GM23248 (cell line): Measurements from ENCODE around the gene UGT1A5. TPM values are rescaled to one million over a fixed set of nuclear protein-coding genes. Genes with fewer than 3 reads are reported as not detected.

Source experiments
- DNase-seq: peaks from one replicate; pipeline ENCODE4 v3.0.0-alpha.2; 2015
- H2AFZ ChIP-seq: fragments of 200-600 bp; sonication (generic); 2 replicates; pipeline ENCODE4 v1.6.1; 2016; ENCODE audit warnings: antibody characterized with exemption
- H3F3A ChIP-seq: fragments of 200-600 bp; sonication (generic); 2 replicates; pipeline ENCODE4 v1.6.1; 2016; ENCODE audit warnings: mild to moderate bottlenecking, antibody characterized with exemption, mixed run types; ENCODE audit not compliant: insufficient read depth
- H3K27ac ChIP-seq: fragments of 200-600 bp; sonication (generic); 2 replicates; pipeline ENCODE4 v1.5.1; 2016; ENCODE audit warnings: mild to moderate bottlenecking
- H3K27me3 ChIP-seq: fragments of 200-600 bp; sonication (generic); replicated peaks from 2 replicates; pipeline ENCODE4 v1.6.1; 2016; ENCODE audit warnings: mild to moderate bottlenecking; ENCODE audit not compliant: insufficient read depth
- H3K36me3 ChIP-seq: fragments of 200-600 bp; sonication (generic); 2 replicates; pipeline ENCODE4 v1.6.1; 2016; ENCODE audit warnings: low read depth, mild to moderate bottlenecking
- H3K4me1 ChIP-seq: fragments of 200-600 bp; sonication (generic); 2 replicates; pipeline ENCODE4 v1.6.1; 2016; ENCODE audit warnings: mild to moderate bottlenecking; ENCODE audit not compliant: insufficient read depth
- H3K4me2 ChIP-seq: fragments of 200-600 bp; sonication (generic); one replicate; pipeline ENCODE4 v1.6.1; 2016; ENCODE audit warnings: mild to moderate bottlenecking; ENCODE audit not compliant: unreplicated experiment
- H3K4me3 ChIP-seq: fragments of 200-600 bp; sonication (generic); 2 replicates; pipeline ENCODE4 v1.5.1; 2016; ENCODE audit warnings: mild to moderate bottlenecking
- H3K79me2 ChIP-seq: fragments of 200-600 bp; sonication (generic); 2 replicates; pipeline ENCODE4 v1.6.1; 2016; ENCODE audit warnings: mild to moderate bottlenecking; ENCODE audit not compliant: insufficient read depth
- H3K9ac ChIP-seq: fragments of 200-600 bp; sonication (generic); 2 replicates; pipeline ENCODE4 v1.6.1; 2016; ENCODE audit warnings: mild to moderate bottlenecking
- H3K9me2 ChIP-seq: fragments of 200-600 bp; sonication (generic); 2 replicates; pipeline ENCODE4 v1.6.1; 2016; ENCODE audit warnings: mixed run types, mild to moderate bottlenecking, moderate library complexity; ENCODE audit not compliant: insufficient read depth
- H3K9me3 ChIP-seq: fragments of 200-600 bp; sonication (generic); one replicate; pipeline ENCODE4 v1.6.1; 2017; ENCODE audit warnings: low read depth
- H4K20me1 ChIP-seq: fragments of 200-600 bp; sonication (generic); 2 replicates; pipeline ENCODE4 v1.6.0; 2016; ENCODE audit not compliant: insufficient read depth
- EZH2 ChIP-seq: fragments of 200-600 bp; sonication (generic); IDR thresholded peaks from 2 replicates; pipeline ENCODE4 v1.6.1; 2018; ENCODE audit warnings: antibody characterized with exemption, mild to moderate bottlenecking; ENCODE audit not compliant: insufficient read depth, poor library complexity, severe bottlenecking
- EZH2phosphoT487 ChIP-seq: fragments of 200-600 bp; sonication (generic); IDR thresholded peaks from 2 replicates; pipeline ENCODE4 v1.6.1; 2018; ENCODE audit warnings: antibody characterized with exemption, moderate library complexity, mild to moderate bottlenecking, low read depth; ENCODE audit not compliant: insufficient read depth
- WGBS, 2 experiments: methylation state at CpG; one replicate each; pipeline ENCODE4 v1.1.6; 2015 to 2017; ENCODE audit warnings: low lambda C conversion rate in 2 of 2, low coverage in 1 of 2; ENCODE audit errors: missing lambda C conversion rate in 2 of 2; 5-methylcytosine and 5-hydroxymethylcytosine counted together
- in situ Hi-C: fragments of 300-500 bp; cut with MboI; formaldehyde crosslinking; loops from 2 replicates; pipeline ENCODE4 v1.15.0; 2020
- polyA plus RNA-seq: library from polyadenylated mRNA; unstranded; fragments of >200 nt; fragmentation: Nextera tagmentation; extraction: Ambion mirVana; gene quantifications from 2 replicates; pipeline ENCODE4 v1.2.1, GENCODE V29; 2016
- total RNA-seq: library from RNA; depleted of rRNA; stranded (reverse); fragments of >200 nt; shearing (Covaris generic); gene quantifications from 2 replicates; pipeline ENCODE4 v1.2.3, GENCODE V29; 2014

UGT1A5 gene
- total and polyA plus RNA-seq, 2 experiments from 2014 or later = not detected

GRCh38 chr2:233811732-233812131 lies 99.0 kb downstream of the UGT1A5 start:
- no peak overlapping the region for H3K27ac ChIP-seq
- H3F3A ChIP-seq = no peaks in the 10 kb centered on the region
- H3K9ac ChIP-seq = no peak overlapping the region
- no peaks in the 10 kb centered on the region for H3K9me3 ChIP-seq
- no peak overlapping the region for H3K4me3 ChIP-seq
- no peaks in the 10 kb centered on the region for H3K79me2 ChIP-seq
- 49 to 51% methylated on average over 8 of the region's 8 CpGs for WGBS, 2 experiments
- DNase-seq = no peak
- H3K36me3 ChIP-seq = no peaks in the 10 kb centered on the region
- no peak overlapping the region for H3K4me2 ChIP-seq
- in situ Hi-C loops = no loop called here
- no peak for TF ChIP-seq EZH2
- no peak for TF ChIP-seq EZH2phosphoT487
- no peaks in the 10 kb centered on the region for H4K20me1 ChIP-seq
- H3K27me3 ChIP-seq = peaks cover 15% of the 10 kb centered on the region
- H2AFZ ChIP-seq = no peak overlapping the region
- no peaks in the 10 kb centered on the region for H3K9me2 ChIP-seq
- peaks cover 3% of the 10 kb centered on the region; the same call in 1 of the 2 replicates for H3K4me1 ChIP-seq

GRCh38 chr2:233813236-233814055 lies 100.7 kb downstream of the UGT1A5 start:
- in situ Hi-C loops = no loop called here
- 42 to 58% methylated on average over 3 of the region's 3 CpGs for WGBS, 2 experiments
- Histone ChIP-seq H3K36me3 (no peaks in the 10 kb centered on the region), H4K20me1 (no peaks in the 10 kb centered on the region), H3K9ac (no peak overlapping the region), H3K27me3 (peaks cover 15% of the 10 kb centered on the region), H3K79me2 (no peaks in the 10 kb centered on the region), H3K4me2 (no peak overlapping the region), H3K4me3 (no peak overlapping the region), H3K9me3 (no peaks in the 10 kb centered on the region), H3K4me1 (peaks cover 3% of the 10 kb centered on the region; the same call in 1 of the 2 replicates), H3F3A (no peaks in the 10 kb centered on the region), H3K27ac (no peak overlapping the region), H3K9me2 (no peaks in the 10 kb centered on the region), H2AFZ (no peak overlapping the region)
- no peak for DNase-seq
- TF ChIP-seq EZH2 (no peak), EZH2phosphoT487 (no peak)

- H3K79me2 ChIP-seq = no peaks in the 10 kb centered on the region
- peaks cover 14% of the 10 kb centered on the region for H3K27me3 ChIP-seq
- H3K9me3 ChIP-seq = no peaks in the 10 kb centered on the region
- no peak for TF ChIP-seq EZH2phosphoT487
- TF ChIP-seq EZH2 = no peak
- no peak for DNase-seq
- H3F3A ChIP-seq = no peaks in the 10 kb centered on the region
- in situ Hi-C loops = no loop called here
- H3K27ac ChIP-seq = no peak overlapping the region
- WGBS, 2 experiments = 26 to 40% methylated on average over 2 of the region's 2 CpGs
- H4K20me1 ChIP-seq = no peaks in the 10 kb centered on the region
- no peak overlapping the region for H2AFZ ChIP-seq
- no peaks in the 10 kb centered on the region for H3K36me3 ChIP-seq
- H3K4me2 ChIP-seq = no peak overlapping the region
- H3K4me1 ChIP-seq = peaks cover 3% of the 10 kb centered on the region; the same call in 1 of the 2 replicates
- no peak overlapping the region for H3K4me3 ChIP-seq
- H3K9me2 ChIP-seq = no peaks in the 10 kb centered on the region
- H3K9ac ChIP-seq = no peak overlapping the region
These were observed 101.5 kb downstream of the UGT1A5 start for GRCh38 chr2:233814056-233814835.

GRCh38 chr2:233815861-233816260 lies 103.2 kb downstream of the UGT1A5 start:
- no peaks in the 10 kb centered on the region for H3K9me3 ChIP-seq
- peaks cover 8% of the 10 kb centered on the region for H3K27me3 ChIP-seq
- H3K79me2 ChIP-seq = no peaks in the 10 kb centered on the region
- WGBS, 2 experiments = 34 to 35% methylated on average over 6 of the region's 6 CpGs
- no peaks in the 10 kb centered on the region for H4K20me1 ChIP-seq
- no peak overlapping the region for H3K4me2 ChIP-seq
- no peaks in the 10 kb centered on the region for H3K9me2 ChIP-seq
- no peak overlapping the region for H3K9ac ChIP-seq
- H3K4me3 ChIP-seq = no peak overlapping the region
- peak; percentile 27 for DNase-seq
- no peak overlapping the region for H2AFZ ChIP-seq
- no peaks in the 10 kb centered on the region for H3F3A ChIP-seq
- H3K4me1 ChIP-seq = peaks cover 3% of the 10 kb centered on the region; the same call in 1 of the 2 replicates
- TF ChIP-seq EZH2 (no peak), EZH2phosphoT487 (no peak)
- in situ Hi-C loops = no loop called here
- H3K27ac ChIP-seq = no peak overlapping the region
- H3K36me3 ChIP-seq = no peaks in the 10 kb centered on the region
